NCI-H2029 treated with DMSO at 0.1 percent for 48 hours (cell line): ENCODE data around the gene SHC2.

Experiments used
- DNase-seq: peaks from one replicate; lab custom pipeline; 2025; lab: John Stamatoyannopoulos, UW

Gene SHC2, protein sequence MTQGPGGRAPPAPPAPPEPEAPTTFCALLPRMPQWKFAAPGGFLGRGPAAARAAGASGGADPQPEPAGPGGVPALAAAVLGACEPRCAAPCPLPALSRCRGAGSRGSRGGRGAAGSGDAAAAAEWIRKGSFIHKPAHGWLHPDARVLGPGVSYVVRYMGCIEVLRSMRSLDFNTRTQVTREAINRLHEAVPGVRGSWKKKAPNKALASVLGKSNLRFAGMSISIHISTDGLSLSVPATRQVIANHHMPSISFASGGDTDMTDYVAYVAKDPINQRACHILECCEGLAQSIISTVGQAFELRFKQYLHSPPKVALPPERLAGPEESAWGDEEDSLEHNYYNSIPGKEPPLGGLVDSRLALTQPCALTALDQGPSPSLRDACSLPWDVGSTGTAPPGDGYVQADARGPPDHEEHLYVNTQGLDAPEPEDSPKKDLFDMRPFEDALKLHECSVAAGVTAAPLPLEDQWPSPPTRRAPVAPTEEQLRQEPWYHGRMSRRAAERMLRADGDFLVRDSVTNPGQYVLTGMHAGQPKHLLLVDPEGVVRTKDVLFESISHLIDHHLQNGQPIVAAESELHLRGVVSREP

DNA sequence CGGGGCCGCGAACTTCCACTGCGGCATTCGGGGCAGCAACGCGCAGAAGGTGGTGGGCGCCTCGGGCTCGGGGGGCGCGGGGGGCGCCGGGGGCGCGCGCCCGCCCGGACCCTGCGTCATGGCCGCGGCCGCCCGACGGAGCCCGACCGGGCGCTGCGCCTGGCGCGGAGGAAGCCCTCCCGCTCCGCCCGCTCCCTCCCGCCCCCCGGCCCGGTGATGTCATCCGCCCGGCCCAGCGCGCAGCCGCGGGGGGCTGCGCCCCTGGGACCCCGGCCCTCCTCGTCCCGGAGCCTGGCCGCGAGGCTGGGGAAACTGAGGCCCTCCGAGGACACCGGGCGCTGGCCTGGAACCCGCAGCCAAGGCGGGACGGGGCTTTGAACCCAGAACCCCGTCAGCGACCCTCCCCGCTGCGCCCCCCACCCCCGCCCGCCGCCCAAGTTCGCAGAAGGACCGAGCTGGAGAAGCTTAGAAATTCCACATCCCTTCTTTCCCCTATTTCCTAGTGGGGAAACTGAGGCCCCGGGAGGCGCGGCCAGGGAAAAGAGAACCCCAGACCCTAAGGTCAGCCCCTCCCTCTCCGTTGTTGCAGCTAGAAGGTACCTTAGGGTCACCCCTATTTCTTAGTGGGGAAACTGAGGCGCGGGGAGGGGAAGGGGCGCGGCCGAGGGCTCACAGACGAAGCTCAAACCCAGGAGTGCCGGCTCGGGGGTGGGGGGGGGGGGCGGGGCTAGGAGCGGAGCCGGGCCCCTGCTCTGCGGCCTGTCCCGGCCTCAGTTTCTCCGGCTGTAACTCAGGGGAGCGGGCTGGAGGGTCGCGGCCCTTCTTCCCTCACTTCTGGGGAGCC, at the start of gene SHC2:
TSS of gene SHC2 (minus strand) at position 157 of the 844 bp plus-strand sequence. CDS start at position 120, 37 bp downstream.
- no peak for DNase-seq

DNA sequence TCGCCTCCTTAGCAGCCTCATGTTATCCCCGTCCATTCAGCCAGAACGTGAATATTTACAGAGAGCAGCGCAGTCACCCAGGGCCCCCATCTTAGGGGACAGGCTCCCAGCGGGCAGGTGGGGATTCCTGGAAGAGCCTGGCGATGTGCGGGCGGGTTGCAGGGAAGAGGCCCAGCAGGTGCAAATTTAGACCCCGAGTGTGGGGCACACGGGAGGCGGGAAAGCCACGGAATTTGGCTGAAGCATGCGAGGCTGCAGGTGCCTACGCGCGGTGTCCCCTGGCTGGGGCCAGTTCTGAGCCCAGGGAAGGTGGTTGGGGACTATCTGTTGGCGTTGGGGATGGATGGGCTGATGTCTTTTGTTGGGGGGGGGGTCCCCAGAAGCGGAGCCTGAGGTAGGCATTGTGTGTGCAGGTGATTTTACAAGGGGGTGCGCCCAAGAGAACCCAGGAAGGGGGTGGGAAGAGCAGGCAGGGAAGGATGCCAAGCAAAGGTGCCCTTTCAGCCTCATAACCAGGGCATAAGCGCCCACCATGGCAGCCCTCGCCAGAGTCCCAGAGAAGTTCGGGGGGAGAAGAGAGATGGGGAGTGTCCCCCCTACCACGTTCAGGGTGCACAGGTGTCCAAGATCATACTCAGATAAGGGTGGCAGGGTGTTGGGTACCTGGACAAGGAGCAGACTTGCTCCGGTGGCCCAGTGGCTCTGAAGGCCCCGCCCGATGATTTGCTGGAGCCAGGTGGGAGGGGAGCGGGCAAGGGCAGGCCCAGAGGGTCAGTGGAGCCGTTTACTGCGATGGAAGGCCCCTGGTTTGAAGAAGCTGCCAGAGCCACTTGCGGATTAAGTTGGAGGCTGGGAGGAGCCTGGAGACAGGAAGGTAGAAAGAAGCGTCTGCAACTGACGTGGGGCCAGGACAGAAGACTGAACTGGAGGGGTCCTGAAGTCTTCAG, 47.6 kb upstream of the SHC2 start:
- DNase-seq = no peak

- peak; percentile 97 for DNase-seq
Observed at GRCh38 chr19:507286-508203, 46.7 kb upstream of the SHC2 start, which contains the start of gene TPGS1. Gene TPGS1, plus strand, starts transcription at chr19:507497. Its CDS starts 10 bp downstream, at chr19:507507.

DNA sequence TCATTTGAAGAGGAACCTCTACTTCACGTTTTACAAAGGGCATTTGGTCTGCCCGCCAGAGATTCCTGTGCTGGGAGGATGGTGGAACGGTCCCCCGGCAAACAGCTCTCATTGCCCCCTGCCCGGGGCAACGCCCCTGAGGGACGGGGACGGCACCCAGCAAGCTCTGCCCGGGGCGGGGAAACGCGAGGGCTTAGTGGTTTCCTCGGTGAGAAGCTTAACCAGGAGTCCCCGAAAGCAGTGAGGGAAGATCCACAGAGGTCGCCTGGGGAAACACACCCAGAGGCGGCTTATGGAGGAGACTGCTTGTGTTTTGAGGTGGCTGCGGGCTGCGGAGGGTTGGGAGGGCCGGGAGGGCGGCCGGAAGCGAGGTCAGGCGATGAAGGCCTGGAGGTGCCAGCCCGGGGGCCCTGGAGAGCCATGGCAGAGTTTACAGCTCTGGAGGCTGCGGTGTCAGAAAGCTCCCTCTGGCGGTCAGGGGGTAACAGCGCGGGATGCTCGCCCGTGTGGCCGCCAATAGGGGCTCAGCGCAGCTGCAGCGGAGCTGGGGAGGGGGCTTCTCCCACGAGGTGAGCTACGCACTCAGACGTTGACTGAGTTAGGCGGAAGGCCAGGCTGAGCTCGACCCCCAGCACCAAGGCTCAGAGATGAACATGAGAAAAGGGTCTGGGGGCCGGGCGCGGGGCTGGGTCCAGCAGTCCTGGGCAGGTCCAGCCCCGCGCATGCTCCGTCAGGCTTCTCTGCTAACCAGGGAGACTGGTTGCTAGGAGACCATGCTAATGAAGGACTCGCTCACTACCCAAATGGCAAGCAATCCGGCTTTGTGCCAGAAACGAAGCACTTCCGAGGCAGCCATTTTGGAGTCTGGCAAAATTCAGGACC, 45.8 kb upstream of the SHC2 start:
- DNase-seq = peak; percentile 82

DNA sequence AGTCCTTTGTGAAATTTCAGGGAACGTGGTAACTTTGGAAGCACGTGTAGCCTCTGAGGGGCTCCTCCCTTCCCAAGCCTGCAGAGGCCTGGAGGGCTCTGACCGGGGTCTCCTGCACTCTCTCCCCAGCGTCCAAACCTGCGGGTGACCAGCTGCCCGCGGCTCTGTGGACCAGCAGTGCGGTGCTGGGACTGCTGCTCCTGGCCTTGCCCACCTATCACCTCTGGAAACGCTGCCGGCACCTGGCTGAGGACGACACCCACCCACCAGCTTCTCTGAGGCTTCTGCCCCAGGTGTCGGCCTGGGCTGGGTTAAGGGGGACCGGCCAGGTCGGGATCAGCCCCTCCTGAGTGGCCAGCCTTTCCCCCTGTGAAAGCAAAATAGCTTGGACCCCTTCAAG, 43.8 kb upstream of the SHC2 start:
- DNase-seq = no peak

DNA sequence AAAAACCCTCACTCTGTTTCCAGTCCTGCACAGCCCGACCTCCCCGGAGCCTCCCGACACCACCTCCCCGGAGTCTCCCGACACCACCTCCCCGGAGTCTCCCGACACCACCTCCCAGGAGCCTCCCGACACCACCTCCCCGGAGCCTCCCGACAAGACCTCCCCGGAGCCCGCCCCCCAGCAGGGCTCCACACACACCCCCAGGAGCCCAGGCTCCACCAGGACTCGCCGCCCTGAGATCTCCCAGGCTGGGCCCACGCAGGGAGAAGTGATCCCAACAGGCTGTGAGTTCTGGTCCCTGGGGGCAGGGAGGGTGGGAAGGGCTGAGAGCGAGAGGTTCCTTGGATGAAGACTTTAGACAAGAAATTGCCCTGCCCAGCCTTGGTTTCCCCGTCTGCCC, 40.8 kb upstream of the SHC2 start:
- no peak for DNase-seq

- no peak for DNase-seq
Observed at GRCh38 chr19:498977-499623, 38.3 kb upstream of the SHC2 start.

DNA sequence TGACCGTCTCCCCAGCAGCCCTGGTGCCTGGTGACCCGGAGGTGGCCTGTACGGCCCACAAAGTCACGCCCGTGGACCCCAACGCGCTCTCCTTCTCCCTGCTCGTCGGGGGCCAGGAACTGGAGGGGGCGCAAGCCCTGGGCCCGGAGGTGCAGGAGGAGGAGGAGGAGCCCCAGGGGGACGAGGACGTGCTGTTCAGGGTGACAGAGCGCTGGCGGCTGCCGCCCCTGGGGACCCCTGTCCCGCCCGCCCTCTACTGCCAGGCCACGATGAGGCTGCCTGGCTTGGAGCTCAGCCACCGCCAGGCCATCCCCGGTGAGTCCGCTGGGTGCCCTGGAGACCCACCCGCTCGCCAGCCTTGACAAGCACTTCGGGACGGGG, 37.7 kb upstream of the SHC2 start:
- DNase-seq = no peak

GRCh38 chr19:497869-498510, 37.2 kb upstream of the SHC2 start:
- no peak for DNase-seq

DNA sequence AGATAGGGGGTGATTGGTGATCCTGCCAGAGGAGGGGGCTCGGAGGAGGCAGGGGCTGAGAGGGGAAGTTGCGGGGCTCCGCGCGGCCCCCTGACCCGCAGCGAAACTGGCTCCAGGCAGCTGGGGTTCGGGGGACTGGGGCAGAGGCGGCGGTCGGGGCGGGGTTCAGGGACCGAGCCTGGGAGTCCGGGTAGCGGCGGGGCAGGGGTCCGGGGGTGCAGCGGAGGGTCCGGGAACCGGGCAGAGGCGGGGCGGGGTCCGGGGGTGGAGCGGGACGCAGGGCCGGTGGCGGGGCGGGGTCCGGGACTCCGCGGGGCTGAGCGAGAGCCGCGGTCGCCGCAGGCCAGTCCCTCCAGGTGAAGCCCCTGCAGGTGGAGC, 36.6 kb upstream of the SHC2 start:
- no peak for DNase-seq

- no peak for DNase-seq
Observed at GRCh38 chr19:496986-497385, 36.2 kb upstream of the SHC2 start.

GRCh38 chr19:496112-496665, 35.4 kb upstream of the SHC2 start, which contains the start of gene MADCAM1:
Gene MADCAM1, plus strand, starts transcription at chr19:496486. Its CDS starts 14 bp downstream, at chr19:496500.
- DNase-seq = no peak

- DNase-seq = no peak
Observed at GRCh38 chr19:495402-496111, 34.7 kb upstream of the SHC2 start.

DNA sequence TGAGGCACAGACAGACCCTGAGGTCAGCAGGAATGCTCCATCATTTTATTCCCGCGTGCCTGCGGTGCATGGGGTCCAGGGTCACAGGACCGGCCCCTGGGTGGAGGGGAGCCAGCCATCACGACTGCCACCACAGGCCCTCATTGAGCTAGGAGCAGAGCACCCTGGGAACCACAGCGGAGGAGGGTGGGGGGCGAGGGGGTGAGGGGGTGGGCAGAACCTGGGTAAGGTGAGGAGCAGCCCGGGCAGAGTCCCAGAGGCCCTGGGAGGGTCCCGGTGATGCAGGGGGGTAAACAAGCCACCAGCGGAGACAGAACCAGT, 34.2 kb upstream of the SHC2 start:
- no peak for DNase-seq

DNA sequence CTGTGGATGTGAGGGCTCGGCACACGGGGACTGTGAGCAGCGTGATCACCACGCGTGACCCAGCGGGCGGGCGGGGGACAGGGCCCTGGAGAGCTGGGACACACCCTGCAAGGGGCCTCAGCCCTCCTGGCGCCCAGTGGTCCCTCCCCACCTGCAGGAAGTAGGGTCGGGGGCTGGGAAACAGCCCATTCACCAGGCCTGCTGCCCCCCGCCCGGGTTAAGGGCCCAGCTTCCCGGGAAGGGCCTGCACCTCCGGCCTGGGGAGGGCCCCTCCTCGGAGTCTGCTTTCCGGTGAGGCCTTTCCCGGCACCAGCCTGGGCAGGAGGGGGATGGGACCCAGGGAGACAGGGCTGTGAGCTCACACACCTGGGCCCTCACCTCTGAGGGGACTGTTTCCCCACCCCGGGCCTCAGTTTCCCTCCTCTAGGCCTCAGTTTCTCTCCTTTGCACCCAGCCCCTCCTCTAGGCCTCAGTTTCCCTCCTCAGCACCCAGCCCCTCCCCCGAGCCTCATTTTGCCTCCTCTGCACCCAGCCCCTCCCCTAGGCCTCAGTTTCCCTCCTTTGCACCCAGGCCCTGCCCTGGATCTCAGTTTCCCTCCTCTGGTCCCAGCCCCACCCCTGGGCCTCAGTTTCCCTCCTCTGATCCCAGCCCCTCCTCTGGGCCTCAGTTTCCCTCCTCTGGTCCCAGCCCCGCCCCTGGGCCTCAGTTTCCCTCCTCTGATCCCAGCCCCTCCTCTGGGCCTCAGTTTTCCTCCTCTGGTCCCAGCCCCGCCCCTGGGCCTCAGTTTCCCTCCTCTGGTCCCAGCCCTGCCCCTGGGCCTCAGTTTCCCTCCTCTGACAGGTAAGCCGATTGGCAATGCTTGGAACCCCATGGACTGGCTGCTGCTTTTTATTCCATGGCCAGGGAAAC, 33.6 kb upstream of the SHC2 start:
- DNase-seq = no peak

GRCh38 chr19:493391-494170, 32.7 kb upstream of the SHC2 start:
- no peak for DNase-seq
